Ovary (tissue), 3 donors: Measurements from ENCODE around the gene IFNAR2.

Experiments
- EP300 ChIP-seq: sonication (generic); formaldehyde crosslinking; IDR thresholded peaks from one replicate; pipeline ENCODE4 v1.6.1; 2017; ENCODE audit warnings: antibody characterized with exemption
- TF ChIP-seq, protein P1 (sequence below), 3 donors: fragments of 450-650 bp in 2 of 3; fragments of 200-600 bp in 1 of 3; IDR thresholded peaks; one replicate each; pipeline versions ENCODE4 v1.5.1 to v1.8.0; 2016 to 2022; ENCODE audit warnings: antibody characterized with exemption in 3 of 3, mild to moderate bottlenecking in 1 of 3
- donor health status: DM: no; HTN: no; CAD: no.

- TF ChIP-seq, protein P1, sequence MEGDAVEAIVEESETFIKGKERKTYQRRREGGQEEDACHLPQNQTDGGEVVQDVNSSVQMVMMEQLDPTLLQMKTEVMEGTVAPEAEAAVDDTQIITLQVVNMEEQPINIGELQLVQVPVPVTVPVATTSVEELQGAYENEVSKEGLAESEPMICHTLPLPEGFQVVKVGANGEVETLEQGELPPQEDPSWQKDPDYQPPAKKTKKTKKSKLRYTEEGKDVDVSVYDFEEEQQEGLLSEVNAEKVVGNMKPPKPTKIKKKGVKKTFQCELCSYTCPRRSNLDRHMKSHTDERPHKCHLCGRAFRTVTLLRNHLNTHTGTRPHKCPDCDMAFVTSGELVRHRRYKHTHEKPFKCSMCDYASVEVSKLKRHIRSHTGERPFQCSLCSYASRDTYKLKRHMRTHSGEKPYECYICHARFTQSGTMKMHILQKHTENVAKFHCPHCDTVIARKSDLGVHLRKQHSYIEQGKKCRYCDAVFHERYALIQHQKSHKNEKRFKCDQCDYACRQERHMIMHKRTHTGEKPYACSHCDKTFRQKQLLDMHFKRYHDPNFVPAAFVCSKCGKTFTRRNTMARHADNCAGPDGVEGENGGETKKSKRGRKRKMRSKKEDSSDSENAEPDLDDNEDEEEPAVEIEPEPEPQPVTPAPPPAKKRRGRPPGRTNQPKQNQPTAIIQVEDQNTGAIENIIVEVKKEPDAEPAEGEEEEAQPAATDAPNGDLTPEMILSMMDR (IDR thresholded peaks at IDR 0.05), result no peak
- TF ChIP-seq EP300, result no peak
Observed at GRCh38 chr21:33238565-33239255, 9.0 kb downstream of the IFNAR2 start.
